Epithelial cell of proximal tubule (primary cell): Measurements from ENCODE around the gene MEIS1. TPM values are rescaled to one million over a fixed set of nuclear protein-coding genes. Genes with fewer than 3 reads are reported as not detected.

Source experiments
- DNase-seq: peaks from one replicate; pipeline ENCODE4 v3.0.0-alpha.2; 2011; ENCODE audit warnings: low read depth
- H3K4me3 ChIP-seq: 2 replicates; pipeline ENCODE4 v1.5.1; 2011; ENCODE audit warnings: low read depth, mild to moderate bottlenecking, low read length
- CTCF ChIP-seq: conservative IDR thresholded peaks from 2 replicates; pipeline ENCODE4 v1.5.1; 2012; ENCODE audit warnings: low read depth, mild to moderate bottlenecking, low read length
- total RNA-seq: library from RNA; depleted of rRNA; stranded (reverse); fragments of >200 nt; gene quantifications from 2 replicates; pipeline ENCODE4 v1.2.3, GENCODE V29; 2015

The MEIS1 gene
- total RNA-seq, 1 donor from 2014 or later, result 0.23 TPM

GRCh38 chr2:66408905-66409304 is 26.0 kb upstream of the MEIS1 start:
- no peak for DNase-seq
- no peak for TF ChIP-seq CTCF
- no peak overlapping the region for H3K4me3 ChIP-seq

- TF ChIP-seq CTCF, result no peak
- no peak overlapping the region for H3K4me3 ChIP-seq
- no peak for DNase-seq
These were observed 22.1 kb upstream of the MEIS1 start for GRCh38 chr2:66412874-66413273.

- no peak for TF ChIP-seq CTCF
- no peak for DNase-seq
- no peak overlapping the region for H3K4me3 ChIP-seq
These were observed 20.0 kb upstream of the MEIS1 start for GRCh38 chr2:66414896-66415295.

- TF ChIP-seq CTCF, result no peak
These were observed 16.5 kb upstream of the MEIS1 start for GRCh38 chr2:66418381-66418780.

GRCh38 chr2:66421612-66422011 is 13.3 kb upstream of the MEIS1 start:
- no peak overlapping the region for H3K4me3 ChIP-seq
- no peak for TF ChIP-seq CTCF
- no peak for DNase-seq

More at GRCh38 chr2:66418381-66418780, 16.5 kb upstream of the MEIS1 start:
- DNase-seq, result no peak
- no peak overlapping the region for H3K4me3 ChIP-seq

- no peak overlapping the region for H3K4me3 ChIP-seq
- TF ChIP-seq CTCF, result no peak
- DNase-seq, result no peak
These were observed 11.4 kb upstream of the MEIS1 start for GRCh38 chr2:66423391-66424124.
